GM12873 (cell line): ENCODE measurements around the gene KIT.

Experiments
- CTCF ChIP-seq: IDR thresholded peaks from 2 replicates; pipeline ENCODE4 v1.5.1; 2012; ENCODE audit warnings: low read depth, mild to moderate bottlenecking, moderate library complexity, low read length, control low read depth; ENCODE audit not compliant: insufficient read depth; ENCODE audit errors: missing control alignments

Gene KIT

GRCh38 chr4:54708339-54709279 is 50.9 kb downstream of the KIT start:
- TF ChIP-seq CTCF, result no peak

- TF ChIP-seq CTCF, result no peak
Measured at GRCh38 chr4:54709400-54709799, 51.6 kb downstream of the KIT start.

DNA sequence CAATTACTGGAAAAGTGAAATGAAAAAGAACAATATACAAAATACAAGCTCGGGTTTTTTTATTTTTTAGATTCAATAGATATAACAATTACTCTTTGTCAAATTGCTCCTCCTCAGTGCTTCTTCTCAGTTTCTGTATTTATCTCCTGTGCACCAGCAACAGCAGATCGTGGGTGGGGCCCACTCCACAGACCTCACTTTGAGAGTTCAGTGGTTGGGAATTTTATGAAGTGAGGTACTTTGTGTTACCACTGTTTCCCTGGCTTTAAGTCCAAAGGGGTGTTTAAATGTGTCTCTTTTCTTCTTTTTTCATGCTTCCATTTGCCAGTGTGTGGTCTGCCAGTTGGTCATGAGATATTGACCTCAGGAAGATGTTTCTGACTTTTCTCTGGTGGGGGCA is 54.4 kb downstream of the KIT start:
- TF ChIP-seq CTCF, result no peak

DNA sequence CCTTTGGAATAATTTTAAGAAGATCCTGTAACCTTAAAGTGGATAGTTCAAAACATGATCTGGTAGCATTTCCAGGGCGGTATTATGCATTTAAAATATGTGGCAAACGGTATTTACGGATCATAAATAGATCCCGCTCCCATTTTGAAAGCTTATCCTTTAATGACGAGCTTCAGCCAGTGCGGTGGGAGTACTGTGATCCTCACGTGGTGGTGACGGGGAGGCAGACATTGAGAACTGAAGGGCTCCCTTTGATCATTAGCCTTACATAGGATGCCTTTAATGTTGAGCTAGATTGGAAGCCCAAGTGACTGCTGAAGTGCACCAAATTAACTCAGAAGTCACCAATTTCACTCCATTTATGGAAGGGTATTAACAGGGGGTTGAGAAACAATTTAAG is 56.9 kb downstream of the KIT start:
- no peak for TF ChIP-seq CTCF

- TF ChIP-seq CTCF, result no peak
Measured at GRCh38 chr4:54716478-54717065, 58.8 kb downstream of the KIT start.

DNA sequence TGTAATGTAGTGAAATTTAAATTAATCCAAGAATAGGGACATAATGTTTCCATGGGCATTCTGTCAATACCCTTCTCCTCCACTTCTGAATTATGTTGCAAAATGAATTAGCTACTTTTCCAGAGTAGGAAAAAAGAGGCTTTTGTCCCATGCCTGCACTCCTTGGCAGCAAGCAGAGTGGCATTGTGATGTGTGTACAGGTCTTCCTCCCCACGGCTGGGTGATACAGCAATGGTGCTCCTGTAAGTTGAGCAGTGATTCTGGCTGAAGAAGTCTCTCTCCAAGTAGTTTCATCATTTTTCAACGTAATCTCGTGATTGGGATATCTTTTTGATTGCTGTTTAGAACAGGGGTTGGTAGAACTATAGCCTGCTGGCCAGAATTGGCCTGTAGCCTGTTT is 59.9 kb downstream of the KIT start:
- TF ChIP-seq CTCF, result no peak

- no peak for TF ChIP-seq CTCF
Measured at GRCh38 chr4:54719378-54719777, 61.6 kb downstream of the KIT start.
